H1 (cell line): ENCODE data around the gene ARMS2. TPM values are rescaled to one million over a fixed set of nuclear protein-coding genes. Genes with fewer than 3 reads are reported as not detected.

ENCODE experiments used
- CHD2 ChIP-seq: IDR thresholded peaks from 2 replicates; pipeline ENCODE4 v1.6.1; 2012; ENCODE audit warnings: low read length, improper control_type of control experiment
- CTBP2 ChIP-seq: IDR thresholded peaks from 2 replicates; pipeline ENCODE4 v1.7.0; 2011; ENCODE audit warnings: borderline replicate concordance, mild to moderate bottlenecking, moderate library complexity, mixed read lengths, low read length; ENCODE audit not compliant: insufficient read depth, insufficient read length
- EGR1 ChIP-seq: IDR thresholded peaks from 2 replicates; pipeline ENCODE4 v1.6.1; 2011; ENCODE audit warnings: low read depth, low read length, borderline replicate concordance
- GTF2F1 ChIP-seq: IDR thresholded peaks from 2 replicates; pipeline ENCODE4 v1.6.1; 2012; ENCODE audit warnings: low read depth, low read length, improper control_type of control experiment, borderline replicate concordance
- KDM5A ChIP-seq: fragments of 200-600 bp; IDR thresholded peaks from 2 replicates; pipeline ENCODE4 v1.7.1; 2012; ENCODE audit warnings: mild to moderate bottlenecking, low read length, inconsistent platforms, mixed read lengths
- MAFK ChIP-seq: IDR thresholded peaks from 2 replicates; pipeline ENCODE4 v1.6.1; 2012; ENCODE audit warnings: low read depth, mild to moderate bottlenecking, improper control_type of control experiment, low read length
- NANOG ChIP-seq: IDR thresholded peaks from 2 replicates; pipeline ENCODE4 v1.6.1; 2011; ENCODE audit warnings: low read length, low read depth, mild to moderate bottlenecking, inconsistent platforms; ENCODE audit not compliant: insufficient read depth, poor library complexity, severe bottlenecking
- RNF2 ChIP-seq: fragments of 200-900, 300-1000 bp; sonication (generic); IDR thresholded peaks from 2 replicates; pipeline ENCODE4 v1.7.1; 2016; ENCODE audit warnings: borderline replicate concordance, low read depth, mild to moderate bottlenecking, antibody characterized with exemption, low read length; ENCODE audit not compliant: poor library complexity, severe bottlenecking; ENCODE audit errors: missing control alignments
- SIN3A ChIP-seq, 2 experiments: IDR thresholded peaks in 1 of 2; conservative IDR thresholded peaks in 1 of 2; 2 replicates each; pipeline ENCODE4 v1.6.1; 2011 to 2012; ENCODE audit warnings: low read length in 2 of 2, improper control_type of control experiment in 1 of 2, low read depth in 1 of 2, mild to moderate bottlenecking in 1 of 2
- SP4 ChIP-seq: IDR thresholded peaks from 2 replicates; pipeline ENCODE4 v1.6.1; 2012; ENCODE audit warnings: low read length, inconsistent platforms
- polyA plus RNA-seq, 7 experiments: library from polyadenylated mRNA; depleted of rRNA in 3 of 7; stranded (reverse) in 5 of 7; unstranded in 2 of 7; fragments of >200 nt in 5 of 7; fragments of 200-250 nt in 2 of 7; gene quantifications; 1 replicate in 5 of 7; 2 replicates in 1 of 7; 4 replicates in 1 of 7; pipeline versions ENCODE4 v1.2.1 to v1.2.3, GENCODE V29; 2011 to 2013; ENCODE audit warnings: missing spikeins in 2 of 7, mixed read lengths in 2 of 7
- total RNA-seq: library from RNA; stranded (reverse); fragmentation: NEBNext Ultra II Directional; extraction: Animal tissue kit (Norgen Biotek cat#: 25700); gene quantifications from 2 replicates; pipeline ENCODE4 v1.2.1, GENCODE V29; 2021

Gene ARMS2
- total and polyA plus RNA-seq, 2 of the 8 experiments (the other 6 are each of a cell fraction or from before 2014, with no cell fraction given), result not detected

- TF ChIP-seq MAFK (no peak), GTF2F1 (no peak), NANOG (no peak), EGR1 (no peak), SIN3A (conservative IDR thresholded peaks at IDR 0.05 in 1 of 2, IDR thresholded peaks at IDR 0.05 in 1 of 2; ENCODE audit: low read depth in 1 of 2, low read length in 2 of 2) (no peak), CTBP2 (no peak), KDM5A (no peak), CHD2 (no peak), SP4 (no peak), RNF2 (no peak)
These were observed 35.4 kb upstream of the ARMS2 start (continued) for GRCh38 chr10:122419016-122419415.
